PFSK-1 (cell line): ENCODE measurements around the gene GNPNAT1.

Experiments used
- FOXP2 ChIP-seq: optimal IDR thresholded peaks from 2 replicates; pipeline ENCODE3; 2011; ENCODE audit warnings: borderline replicate concordance, control low read depth, inconsistent platforms; ENCODE audit not compliant: insufficient read depth; ENCODE audit errors: extremely low read length, extremely low read depth
- POLR2AphosphoS5 ChIP-seq: IDR thresholded peaks from 2 replicates; pipeline ENCODE4 v1.6.1; 2012; ENCODE audit warnings: low read depth, mild to moderate bottlenecking, control low read depth, low read length, moderate library complexity
- SIN3A ChIP-seq: IDR thresholded peaks from 2 replicates; pipeline ENCODE4 v1.6.1; 2012; ENCODE audit warnings: mild to moderate bottlenecking, low read length, moderate library complexity, borderline replicate concordance; ENCODE audit not compliant: insufficient read depth
- TAF1 ChIP-seq: IDR thresholded peaks from 2 replicates; pipeline ENCODE4 v1.6.1; 2012; ENCODE audit warnings: low read length, control low read depth, borderline replicate concordance; ENCODE audit not compliant: insufficient read depth
- TF ChIP-seq, protein P1 (sequence below), 2 experiments: IDR thresholded peaks; 2 replicates each; pipeline versions ENCODE4 v1.6.1 to v1.8.0; 2011 to 2012; ENCODE audit warnings: low read depth in 2 of 2, low read length in 2 of 2, control low read depth in 1 of 2, inconsistent platforms in 1 of 2, mild to moderate bottlenecking in 1 of 2, moderate library complexity in 1 of 2; ENCODE audit not compliant: insufficient read depth in 1 of 2

Gene GNPNAT1

DNA sequence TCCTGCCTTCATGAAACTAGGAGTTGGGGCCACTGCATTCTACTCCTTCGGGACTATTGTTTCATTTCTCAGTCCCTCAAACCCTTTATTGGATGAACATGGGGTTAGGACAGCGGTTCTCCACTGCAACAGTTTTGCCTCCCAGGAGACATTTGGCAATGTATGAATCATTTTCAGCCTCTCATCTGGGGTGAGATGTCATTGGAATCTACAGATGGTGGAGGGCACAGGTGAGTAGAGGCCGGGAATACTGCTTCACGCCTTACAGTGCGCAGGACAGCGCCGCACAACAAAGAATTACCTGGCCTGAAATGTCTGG, 649 bp upstream of the GNPNAT1 start:
- TF ChIP-seq, protein P1, sequence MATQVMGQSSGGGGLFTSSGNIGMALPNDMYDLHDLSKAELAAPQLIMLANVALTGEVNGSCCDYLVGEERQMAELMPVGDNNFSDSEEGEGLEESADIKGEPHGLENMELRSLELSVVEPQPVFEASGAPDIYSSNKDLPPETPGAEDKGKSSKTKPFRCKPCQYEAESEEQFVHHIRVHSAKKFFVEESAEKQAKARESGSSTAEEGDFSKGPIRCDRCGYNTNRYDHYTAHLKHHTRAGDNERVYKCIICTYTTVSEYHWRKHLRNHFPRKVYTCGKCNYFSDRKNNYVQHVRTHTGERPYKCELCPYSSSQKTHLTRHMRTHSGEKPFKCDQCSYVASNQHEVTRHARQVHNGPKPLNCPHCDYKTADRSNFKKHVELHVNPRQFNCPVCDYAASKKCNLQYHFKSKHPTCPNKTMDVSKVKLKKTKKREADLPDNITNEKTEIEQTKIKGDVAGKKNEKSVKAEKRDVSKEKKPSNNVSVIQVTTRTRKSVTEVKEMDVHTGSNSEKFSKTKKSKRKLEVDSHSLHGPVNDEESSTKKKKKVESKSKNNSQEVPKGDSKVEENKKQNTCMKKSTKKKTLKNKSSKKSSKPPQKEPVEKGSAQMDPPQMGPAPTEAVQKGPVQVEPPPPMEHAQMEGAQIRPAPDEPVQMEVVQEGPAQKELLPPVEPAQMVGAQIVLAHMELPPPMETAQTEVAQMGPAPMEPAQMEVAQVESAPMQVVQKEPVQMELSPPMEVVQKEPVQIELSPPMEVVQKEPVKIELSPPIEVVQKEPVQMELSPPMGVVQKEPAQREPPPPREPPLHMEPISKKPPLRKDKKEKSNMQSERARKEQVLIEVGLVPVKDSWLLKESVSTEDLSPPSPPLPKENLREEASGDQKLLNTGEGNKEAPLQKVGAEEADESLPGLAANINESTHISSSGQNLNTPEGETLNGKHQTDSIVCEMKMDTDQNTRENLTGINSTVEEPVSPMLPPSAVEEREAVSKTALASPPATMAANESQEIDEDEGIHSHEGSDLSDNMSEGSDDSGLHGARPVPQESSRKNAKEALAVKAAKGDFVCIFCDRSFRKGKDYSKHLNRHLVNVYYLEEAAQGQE (IDR thresholded peaks at IDR 0.05; ENCODE audit: insufficient read depth in 1 of 2, low read depth in 2 of 2, low read length in 2 of 2): no peak
- no peak for TF ChIP-seq POLR2AphosphoS5
- TF ChIP-seq TAF1: no peak
- no peak for TF ChIP-seq SIN3A
- no peak for TF ChIP-seq FOXP2

DNA sequence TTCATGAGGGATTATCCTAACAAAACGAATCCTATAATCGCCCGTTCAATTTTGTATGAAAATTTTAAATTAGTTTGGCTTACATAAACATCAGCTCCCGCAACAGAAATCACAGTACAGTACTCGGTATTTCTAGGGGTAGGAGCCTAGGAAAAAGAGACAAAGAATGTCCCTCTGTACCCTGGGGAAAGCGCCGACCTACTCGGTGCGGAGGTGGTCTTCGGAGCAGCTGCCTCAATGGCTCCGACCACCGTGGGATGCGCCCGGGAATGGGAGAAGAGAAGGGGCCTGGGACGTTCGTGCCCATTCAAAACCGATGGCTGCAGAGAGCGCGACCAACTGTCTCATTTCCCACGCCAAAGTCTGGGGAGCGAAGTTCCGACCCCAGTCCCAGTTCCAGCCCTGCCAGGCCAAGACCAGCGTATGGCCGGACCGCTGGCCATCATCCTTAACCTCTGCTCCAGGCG, 618 bp downstream of the GNPNAT1 start:
- no peak for TF ChIP-seq TAF1
- TF ChIP-seq SIN3A: peak; percentile 12; the same call in 1 of the 2 replicates

DNA sequence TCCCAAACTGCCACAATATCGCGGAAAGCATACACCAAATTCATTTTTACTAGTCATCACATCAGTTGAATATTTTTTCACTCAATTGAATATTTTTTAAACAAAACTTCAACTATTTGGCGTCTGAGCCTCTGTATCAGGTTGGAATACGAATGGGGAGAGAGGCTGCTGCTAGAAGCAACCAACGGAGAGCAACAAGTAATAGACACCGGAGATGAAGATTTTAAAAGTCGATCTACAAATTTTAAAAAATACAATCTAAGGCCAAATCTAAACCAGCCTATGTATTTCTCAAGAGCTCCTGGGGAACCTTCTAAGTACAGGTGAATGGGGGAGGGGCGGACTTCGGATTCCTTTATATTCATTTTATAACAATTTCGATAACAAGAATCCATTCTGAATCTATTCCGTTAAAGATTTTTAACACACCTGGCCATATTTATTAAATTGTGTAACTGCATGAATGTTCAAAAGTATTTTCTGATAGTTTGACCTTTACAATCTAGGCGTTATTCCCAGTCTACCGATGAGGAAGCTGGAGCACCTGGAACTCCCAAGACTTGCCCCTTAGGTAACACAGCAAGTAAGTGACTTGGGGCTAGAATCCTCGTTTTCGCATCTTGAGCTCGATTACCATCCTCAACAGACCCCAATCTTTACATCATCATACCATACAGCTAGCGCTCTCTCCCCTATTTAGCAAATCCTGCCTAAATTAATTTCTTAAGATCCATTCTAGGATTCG, 1.2 kb downstream of the GNPNAT1 start:
- TF ChIP-seq, protein P1 (IDR thresholded peaks at IDR 0.05; ENCODE audit: insufficient read depth in 1 of 2, low read depth in 2 of 2, low read length in 2 of 2): no peak
- TF ChIP-seq POLR2AphosphoS5: no peak
- no peak for TF ChIP-seq SIN3A
- TF ChIP-seq TAF1: no peak
- TF ChIP-seq FOXP2: no peak

DNA sequence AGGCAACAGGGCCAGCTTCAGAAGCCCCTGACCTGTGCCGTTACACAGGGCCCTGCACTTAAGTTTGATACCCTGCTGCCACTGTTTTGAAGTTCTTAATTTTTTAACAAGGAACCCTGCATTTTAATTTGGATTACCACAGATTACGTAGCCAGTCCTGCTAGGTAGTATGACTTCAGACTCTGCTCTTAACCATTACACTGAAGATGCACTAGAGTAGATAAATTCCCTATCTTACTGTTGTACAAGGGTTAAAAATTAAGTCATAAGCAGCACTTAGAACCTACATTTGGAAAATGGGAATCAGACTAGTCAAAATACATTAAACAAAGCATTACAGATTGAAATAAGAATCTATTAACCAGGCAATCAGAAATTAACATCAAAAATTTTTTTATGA, 2.3 kb downstream of the GNPNAT1 start:
- TF ChIP-seq TAF1 (no peak), FOXP2 (no peak), SIN3A (no peak), POLR2AphosphoS5 (no peak)
- TF ChIP-seq, protein P1 (IDR thresholded peaks at IDR 0.05; ENCODE audit: insufficient read depth in 1 of 2, low read depth in 2 of 2, low read length in 2 of 2): no peak

DNA sequence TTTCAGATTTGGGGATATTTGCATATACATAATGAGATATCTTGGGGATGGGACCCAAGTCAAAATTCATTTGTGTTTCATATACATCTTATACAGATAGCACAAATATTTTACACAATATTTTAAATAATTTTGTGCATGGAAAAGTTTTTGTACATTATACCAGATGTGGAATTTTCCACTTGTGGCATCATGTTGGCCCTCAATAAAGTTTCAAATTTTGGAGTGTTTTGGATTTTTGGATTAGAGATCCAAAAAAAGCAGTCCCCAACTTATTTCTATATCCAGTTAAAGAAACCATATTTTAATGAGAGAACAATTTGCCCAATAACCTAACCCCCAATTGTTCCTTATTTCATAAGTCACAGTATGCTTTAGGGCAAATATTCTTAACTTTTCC, 4.5 kb downstream of the GNPNAT1 start:
- TF ChIP-seq, protein P1 (IDR thresholded peaks at IDR 0.05; ENCODE audit: insufficient read depth in 1 of 2, low read depth in 2 of 2, low read length in 2 of 2): no peak
- TF ChIP-seq POLR2AphosphoS5: no peak
- TF ChIP-seq FOXP2: no peak
- TF ChIP-seq TAF1: no peak
- no peak for TF ChIP-seq SIN3A
